ENCODE measurements around the gene BMP4. TPM values are rescaled to one million over a fixed set of nuclear protein-coding genes. Genes with fewer than 3 reads are reported as not detected.

BMP4 gene
- total and polyA plus RNA-seq, 2 of the 13 experiments (the other 11 are each of a cell fraction or from before 2014, with no cell fraction given), result 56.4 to 169 TPM

DNA sequence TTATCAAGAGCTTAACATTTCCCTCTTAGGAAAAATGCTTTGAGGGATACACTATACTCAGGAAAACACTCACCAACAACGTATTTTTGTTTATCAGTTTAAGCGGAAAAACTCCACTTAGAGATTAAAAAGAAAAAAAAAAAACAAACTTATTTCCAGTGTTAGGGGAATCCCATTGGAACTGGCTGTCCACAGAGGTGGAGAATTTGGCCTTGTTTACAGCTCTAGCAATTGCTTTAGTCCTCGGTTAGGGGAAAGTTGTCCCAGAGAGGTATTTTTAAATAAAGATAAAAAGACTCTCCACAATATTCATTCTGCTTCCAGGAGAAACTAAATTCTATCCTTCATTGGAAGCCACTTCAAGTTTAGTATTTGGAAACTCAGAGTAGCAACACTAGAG is 21.6 kb upstream of the BMP4 start:
- POLR2A ChIA-PET, result interaction anchor here (1.0 to 12.8 kb wide), 3 partner anchors 21 to 197 kb away, joined by 3 to 163 read pairs (median 24); partner anchors contain the start of gene BMP4

GRCh38 chr14:53975444-53975843 is 18.8 kb upstream of the BMP4 start:
- Histone ChIP-seq H2AFZ (ENCODE audit: low read length) (no peak overlapping the region), H3K9ac (ENCODE audit: insufficient read depth, low read depth, low read length) (no peak overlapping the region), H3K4me3 (replicated peaks in 1 of 3; ENCODE audit: insufficient read depth in 1 of 3, low read depth in 2 of 3, low read length in 3 of 3) (no peak overlapping the region), H3K9me3 (ENCODE audit: low read length) (no peaks in the 10 kb centered on the region), H4K20me1 (ENCODE audit: insufficient read depth, low read length) (no peaks in the 10 kb centered on the region), H3K36me3 (replicated peaks in 1 of 2; ENCODE audit: control insufficient read depth in 1 of 2, insufficient read depth in 2 of 2, low read length in 2 of 2) (no peaks in the 10 kb centered on the region), H3K79me2 (ENCODE audit: insufficient read depth, low read length) (no peaks in the 10 kb centered on the region), H3K4me1 (ENCODE audit: insufficient read depth, low read length) (peaks cover 56% of the 10 kb centered on the region), H3K27ac (ENCODE audit: extremely low read length, insufficient read depth, low read length) (no peak overlapping the region), H3K4me2 (ENCODE audit: low read depth, low read length) (no peak overlapping the region), H3K27me3 (ENCODE audit: control insufficient read depth in 1 of 2, insufficient read depth in 2 of 2, low read length in 2 of 2) (no peaks in the 10 kb centered on the region)
- intact Hi-C loops (cut with micrococcal nuclease; ENCODE audit: unreplicated experiment) (loop anchor here (5.0 kb wide), 1 partner anchor 162 kb away; no protein-coding TSS in a partner anchor), in situ Hi-C loops (cut with HindIII; ENCODE audit: extremely low pct_ligation_motif_present, low pct_unique_long_range_greater_than_20kb) (no loop called here)
- FAIRE-seq (no peak), DNase-seq (ENCODE audit: low spot score) (peak; percentile 50), ATAC-seq (no peak)
- WGBS (ENCODE audit: low lambda C conversion rate), result 71% methylated on average over 5 of the region's 5 CpGs
- ChIA-PET POLR2A (interaction anchor here (0.6 to 12.8 kb wide), 3 partner anchors 18 to 311 kb away, joined by 4 to 163 read pairs (median 4); partner anchors contain the start of gene BMP4), CTCF (ENCODE audit: low intra/inter-chr PET ratio, low total read pairs) (no interaction called here)
- BruUV-seq (replicated peaks), result no TSS peak
- TF ChIP-seq CREM (IDR thresholded peaks at IDR 0.05) (peak; percentile 29; the same call in 1 of the 2 replicates), CREM (CRISPR knock-in tag; IDR thresholded peaks at IDR 0.05) (no peak), HOXA3 (CRISPR knock-in tag; IDR thresholded peaks at IDR 0.05) (0 out of 2 replicates have a peak, but pooled peaks have one; percentile 15), PHF5A (CRISPR knock-in tag; IDR thresholded peaks at IDR 0.05; ENCODE audit: low read depth, unreplicated experiment) (no peak), RARA (CRISPR knock-in tag; IDR thresholded peaks at IDR 0.05) (peak; percentile 55; the same call in 1 of the 2 replicates), ZBTB21 (CRISPR knock-in tag; IDR thresholded peaks at IDR 0.05) (peak; percentile 91; the same call in 1 of the 2 replicates), POGZ (CRISPR knock-in tag; IDR thresholded peaks at IDR 0.05) (peak; percentile 37; the same call in 1 of the 2 replicates), CENPX (CRISPR knock-in tag; IDR thresholded peaks at IDR 0.05) (no peak), ZMYM4 (CRISPR knock-in tag; IDR thresholded peaks at IDR 0.05) (0 out of 2 replicates have a peak, but pooled peaks have one; percentile 32), GATAD2A (CRISPR knock-in tag; IDR thresholded peaks at IDR 0.05) (peak; percentile 50; the same call in 1 of the 2 replicates), TCF7 (IDR thresholded peaks at IDR 0.05; ENCODE audit: low read depth) (peak; percentile 62), ZNF225 (CRISPR knock-in tag; IDR thresholded peaks at IDR 0.05) (no peak), SMC3 (IDR thresholded peaks at IDR 0.05; ENCODE audit: low read length) (0 out of 2 replicates have a peak, but pooled peaks have one; percentile 4), ZBTB37 (CRISPR knock-in tag; IDR thresholded peaks at IDR 0.05) (no peak)
- TF ChIP-seq, protein P1, sequence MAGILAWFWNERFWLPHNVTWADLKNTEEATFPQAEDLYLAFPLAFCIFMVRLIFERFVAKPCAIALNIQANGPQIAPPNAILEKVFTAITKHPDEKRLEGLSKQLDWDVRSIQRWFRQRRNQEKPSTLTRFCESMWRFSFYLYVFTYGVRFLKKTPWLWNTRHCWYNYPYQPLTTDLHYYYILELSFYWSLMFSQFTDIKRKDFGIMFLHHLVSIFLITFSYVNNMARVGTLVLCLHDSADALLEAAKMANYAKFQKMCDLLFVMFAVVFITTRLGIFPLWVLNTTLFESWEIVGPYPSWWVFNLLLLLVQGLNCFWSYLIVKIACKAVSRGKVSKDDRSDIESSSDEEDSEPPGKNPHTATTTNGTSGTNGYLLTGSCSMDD (CRISPR knock-in tag; IDR thresholded peaks at IDR 0.05), result no peak

More for the DNA sequence above, 21.6 kb upstream of the BMP4 start:
- WGBS (ENCODE audit: low lambda C conversion rate), result 58% methylated on average over 3 of the region's 3 CpGs
- CTCF ChIA-PET (ENCODE audit: low intra/inter-chr PET ratio, low total read pairs), result no interaction called here
- DNase-seq (ENCODE audit: low spot score) (no peak), ATAC-seq (no peak), FAIRE-seq (no peak)
- Histone ChIP-seq H3K36me3 (replicated peaks in 1 of 2; ENCODE audit: control insufficient read depth in 1 of 2, insufficient read depth in 2 of 2, low read length in 2 of 2) (no peaks in the 10 kb centered on the region), H3K4me1 (ENCODE audit: insufficient read depth, low read length) (peaks cover 73% of the 10 kb centered on the region), H3K79me2 (ENCODE audit: insufficient read depth, low read length) (no peaks in the 10 kb centered on the region), H3K4me2 (ENCODE audit: low read depth, low read length) (no peak overlapping the region), H3K9ac (ENCODE audit: insufficient read depth, low read depth, low read length) (peak overlapping the region; percentile 82; the same call in 1 of the 2 replicates), H3K27ac (ENCODE audit: extremely low read length, insufficient read depth, low read length) (peak overlapping the region; percentile 99), H3K4me3 (replicated peaks in 1 of 3; ENCODE audit: insufficient read depth in 1 of 3, low read depth in 2 of 3, low read length in 3 of 3) (no peak overlapping the region), H3K27me3 (ENCODE audit: control insufficient read depth in 1 of 2, insufficient read depth in 2 of 2, low read length in 2 of 2) (no peaks in the 10 kb centered on the region), H3K9me3 (ENCODE audit: low read length) (no peaks in the 10 kb centered on the region), H4K20me1 (ENCODE audit: insufficient read depth, low read length) (no peaks in the 10 kb centered on the region), H2AFZ (ENCODE audit: low read length) (peak overlapping the region; percentile 11)
- in situ Hi-C loops (cut with HindIII; ENCODE audit: extremely low pct_ligation_motif_present, low pct_unique_long_range_greater_than_20kb), result no loop called here
- BruUV-seq (replicated peaks), result no TSS peak
- TF ChIP-seq FOXP1 (IDR thresholded peaks at IDR 0.05), result no peak
- no peak for TF ChIP-seq FOXP1 (CRISPR knock-in tag; IDR thresholded peaks at IDR 0.05)
- peak; percentile 28; the same call in 1 of the 2 replicates for TF ChIP-seq FOXA3 (CRISPR knock-in tag; IDR thresholded peaks at IDR 0.05)
- no peak for TF ChIP-seq MED8 (CRISPR knock-in tag; IDR thresholded peaks at IDR 0.05; ENCODE audit: insufficient replicate concordance)
- intact Hi-C loops (cut with micrococcal nuclease; ENCODE audit: unreplicated experiment), result loop anchor here (5.0 kb wide), 1 partner anchor 159 kb away; no protein-coding TSS in a partner anchor

Measured in HepG2 (cell line).